GM12892 (cell line): ENCODE data around the gene PGP.

ENCODE experiments used
- POLR2A ChIP-seq: IDR thresholded peaks from 2 replicates; pipeline ENCODE4 v1.6.1; 2011; ENCODE audit warnings: low read depth, low read length, control low read depth
- POLR2AphosphoS5 ChIP-seq: IDR thresholded peaks from 2 replicates; pipeline ENCODE4 v1.6.1; 2011; ENCODE audit warnings: low read depth, low read length, control low read depth
- TAF1 ChIP-seq: IDR thresholded peaks from 2 replicates; pipeline ENCODE4 v1.6.1; 2011; ENCODE audit warnings: low read depth, mild to moderate bottlenecking, control low read depth, low read length, borderline replicate concordance

GRCh38 chr16:2238838-2239675 lies 24.4 kb upstream of the PGP start:
- TF ChIP-seq POLR2AphosphoS5 (no peak), POLR2A (no peak), TAF1 (no peak)
